ENCODE results near the gene CACNA1D.

The CACNA1D gene

DNA sequence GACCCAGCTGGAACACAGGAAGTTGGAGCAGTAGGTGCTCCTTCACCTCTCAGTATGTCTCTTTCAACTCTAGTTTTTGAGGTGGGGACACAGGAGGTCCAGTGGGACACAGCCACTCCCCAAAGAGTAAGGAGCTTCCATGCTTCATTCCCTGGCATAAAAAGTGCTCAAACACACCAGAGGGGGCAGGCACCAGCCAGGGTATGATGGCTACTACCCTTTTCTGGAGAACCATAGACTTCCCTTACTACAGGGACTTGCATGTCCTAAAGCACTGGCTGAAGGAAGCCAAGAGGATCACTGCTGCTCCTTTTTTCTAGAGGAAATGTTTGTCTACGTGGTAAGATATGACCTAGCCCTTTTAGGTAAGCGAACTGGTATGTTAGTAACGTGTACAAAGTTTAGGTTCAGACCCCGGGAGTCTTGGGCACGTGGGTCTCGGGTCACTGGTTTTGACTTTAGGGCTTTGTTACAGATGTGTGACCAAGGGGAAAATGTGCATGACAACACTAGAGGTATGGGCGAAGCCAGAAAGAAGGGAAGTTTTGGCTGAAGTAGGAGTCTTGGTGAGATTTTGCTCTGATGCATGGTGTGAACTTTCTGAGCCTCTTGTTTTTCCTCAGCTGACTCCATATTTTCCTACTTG lies 363.8 kb downstream of the CACNA1D start:
- DNase-seq, result no peak

- no peak for DNase-seq
These were observed 364.8 kb downstream of the CACNA1D start for GRCh38 chr3:53859178-53859577.

GRCh38 chr3:53860196-53860595 lies 365.8 kb downstream of the CACNA1D start:
- DNase-seq, result no peak

GRCh38 chr3:53862241-53862640 lies 367.8 kb downstream of the CACNA1D start:
- no peak for DNase-seq

GRCh38 chr3:53863145-53863544 lies 368.7 kb downstream of the CACNA1D start:
- DNase-seq, result no peak
